Body of pancreas (tissue), 4 donors: ENCODE measurements around the gene PGK1. TPM values are rescaled to one million over a fixed set of nuclear protein-coding genes. Genes with fewer than 3 reads are reported as not detected.
"Not testable (repeated sequence)": the region's sequence is repeated elsewhere in the genome, so short reads cannot be mapped to it uniquely, and the experiment has no call there.

Source experiments
- ATAC-seq: fragments of 150-250 bp; one replicate; pipeline ENCODE4 v1.9.1; 2016
- DNase-seq, 4 donors: peaks; one replicate each; pipeline ENCODE4 v3.0.0-alpha.2; 2019
- H3K27ac ChIP-seq, 4 donors: fragments of 200-600 bp; sonication (generic); 1 replicate in 3 of 4; 2 replicates in 1 of 4; pipeline versions ENCODE4 v1.5.1 to v1.6.1; 2016 to 2019; ENCODE audit warnings: mild to moderate bottlenecking in 1 of 4, mixed read lengths in 1 of 4, moderate library complexity in 1 of 4
- H3K27me3 ChIP-seq, 2 donors: fragments of 200-600 bp; sonication (generic); one replicate each; pipeline ENCODE4 v1.6.0; 2016; ENCODE audit warnings: mild to moderate bottlenecking in 1 of 2
- H3K36me3 ChIP-seq, 2 donors: fragments of 200-600 bp; sonication (generic); replicated peaks in 1 of 2; 2 replicates each; pipeline ENCODE4 v1.5.1; 2016; ENCODE audit warnings: low read depth in 2 of 2; ENCODE audit not compliant: insufficient read depth in 1 of 2
- H3K4me1 ChIP-seq: fragments of 200-600 bp; sonication (generic); one replicate; pipeline ENCODE4 v1.6.0; 2016
- H3K4me3 ChIP-seq, 2 donors: fragments of 200-600 bp; sonication (generic); 1 replicate in 1 of 2; 2 replicates in 1 of 2; pipeline ENCODE4 v1.5.1; 2016 to 2019
- H3K9me3 ChIP-seq, 3 donors: fragments of 200-600 bp; sonication (generic); 1 replicate in 2 of 3; 2 replicates in 1 of 3; pipeline ENCODE4 v1.5.1; 2016
- CTCF ChIP-seq, 7 experiments: fragments of 450-650 bp in 4 of 7; fragments of 200-600 bp in 3 of 7; sonication (generic) in 3 of 7; IDR thresholded peaks; one replicate each; pipeline ENCODE4 v1.5.1; 2016 to 2019; ENCODE audit warnings: antibody characterized with exemption in 7 of 7
- POLR2A ChIP-seq, 3 donors: fragments of 450-650 bp; IDR thresholded peaks; one replicate each; pipeline ENCODE4 v1.6.1; 2016; ENCODE audit warnings: antibody characterized with exemption in 3 of 3, mild to moderate bottlenecking in 2 of 3
- WGBS, 2 donors: methylation state at CpG; one replicate each; pipeline ENCODE4 v1.1.5; 2017; 5-methylcytosine and 5-hydroxymethylcytosine counted together
- intact Hi-C: fragments of 100-400 bp; cut with DNase I; formaldehyde crosslinking; loops from one replicate; pipeline ENCODE4 v1.15.1; 2023
- total RNA-seq, 2 donors: library from RNA; depleted of rRNA; stranded (reverse); fragments of >200 nt; gene quantifications; one replicate each; pipeline ENCODE4 v1.1.0, GENCODE V29; 2016

The PGK1 gene
- total RNA-seq, 2 donors from 2014 or later, result 46.7 to 79.4 TPM

GRCh38 chrX:78071331-78071730 lies 32.7 kb upstream of the PGK1 start:
- Histone ChIP-seq H3K27ac (no peak overlapping the region), H3K27me3 (no peaks in the 10 kb centered on the region), H3K4me3 (no peak overlapping the region), H3K9me3 (no peaks in the 10 kb centered on the region), H3K4me1 (no peaks in the 10 kb centered on the region), H3K36me3 (no peaks in the 10 kb centered on the region)
- DNase-seq (no peak), ATAC-seq (no peak)
- 83 to 88% methylated on average over 3 of the region's 3 CpGs for WGBS, 2 donors
- TF ChIP-seq CTCF (IDR thresholded peaks at IDR 0.05), result no peak
- TF ChIP-seq POLR2A (IDR thresholded peaks at IDR 0.05), result no peak
- intact Hi-C loops, result no loop called here

GRCh38 chrX:78073147-78074077 lies 30.6 kb upstream of the PGK1 start:
- whole genome bisulfite sequencing, 2 donors, result 84 to 86% methylated on average over 13 of the region's 14 CpGs
- H3K36me3 ChIP-seq, H3K4me3 ChIP-seq, H3K4me1 ChIP-seq, H3K27me3 ChIP-seq, intact Hi-C loops, H3K27ac ChIP-seq, H3K9me3 ChIP-seq, ATAC-seq: not testable (repeated sequence)
- DNase-seq, result peak in 1 of 4 donors; percentile 1

GRCh38 chrX:78074088-78074487 lies 30.0 kb upstream of the PGK1 start:
- no peaks in the 10 kb centered on the region for H3K4me1 ChIP-seq
- H3K36me3 ChIP-seq, result no peaks in the 10 kb centered on the region
- no peak for DNase-seq
- H3K27me3 ChIP-seq, result no peaks in the 10 kb centered on the region
- no peak overlapping the region for H3K27ac ChIP-seq
- TF ChIP-seq CTCF (IDR thresholded peaks at IDR 0.05) (no peak), POLR2A (IDR thresholded peaks at IDR 0.05) (no peak)
- no peaks in the 10 kb centered on the region for H3K9me3 ChIP-seq
- no peak overlapping the region for H3K4me3 ChIP-seq
- intact Hi-C loops, result no loop called here
- ATAC-seq, result no peak

- Histone ChIP-seq H3K36me3 (no peaks in the 10 kb centered on the region), H3K4me1 (no peaks in the 10 kb centered on the region), H3K9me3 (no peaks in the 10 kb centered on the region), H3K4me3 (no peak overlapping the region), H3K27me3 (no peaks in the 10 kb centered on the region), H3K27ac (no peak overlapping the region)
- ATAC-seq, result no peak
- WGBS, 2 donors, result 78 to 84% methylated on average over 5 of the region's 5 CpGs
- TF ChIP-seq POLR2A (IDR thresholded peaks at IDR 0.05) (no peak), CTCF (IDR thresholded peaks at IDR 0.05) (no peak)
- intact Hi-C loops, result no loop called here
- DNase-seq, result no peak
These were observed 28.2 kb upstream of the PGK1 start for GRCh38 chrX:78075787-78076389.

GRCh38 chrX:78081413-78081812 lies 22.6 kb upstream of the PGK1 start:
- H3K4me1 ChIP-seq, H3K9me3 ChIP-seq, DNase-seq, H3K36me3 ChIP-seq, ATAC-seq, H3K27me3 ChIP-seq, intact Hi-C loops, H3K27ac ChIP-seq, H3K4me3 ChIP-seq: not testable (repeated sequence)
- 94 to 96% methylated on average over 4 to 6 of the region's 6 CpGs for WGBS, 2 donors
